Hepatic stellate cell (primary cell): ENCODE results near the gene KRTAP12-1.
"Not testable (repeated sequence)": the region's sequence is repeated elsewhere in the genome, so short reads cannot be mapped to it uniquely, and the experiment has no call there.

Experiments
- DNase-seq: peaks from one replicate; pipeline ENCODE4 v3.0.0; 2011; ENCODE audit warnings: low spot score

The KRTAP12-1 gene

DNA sequence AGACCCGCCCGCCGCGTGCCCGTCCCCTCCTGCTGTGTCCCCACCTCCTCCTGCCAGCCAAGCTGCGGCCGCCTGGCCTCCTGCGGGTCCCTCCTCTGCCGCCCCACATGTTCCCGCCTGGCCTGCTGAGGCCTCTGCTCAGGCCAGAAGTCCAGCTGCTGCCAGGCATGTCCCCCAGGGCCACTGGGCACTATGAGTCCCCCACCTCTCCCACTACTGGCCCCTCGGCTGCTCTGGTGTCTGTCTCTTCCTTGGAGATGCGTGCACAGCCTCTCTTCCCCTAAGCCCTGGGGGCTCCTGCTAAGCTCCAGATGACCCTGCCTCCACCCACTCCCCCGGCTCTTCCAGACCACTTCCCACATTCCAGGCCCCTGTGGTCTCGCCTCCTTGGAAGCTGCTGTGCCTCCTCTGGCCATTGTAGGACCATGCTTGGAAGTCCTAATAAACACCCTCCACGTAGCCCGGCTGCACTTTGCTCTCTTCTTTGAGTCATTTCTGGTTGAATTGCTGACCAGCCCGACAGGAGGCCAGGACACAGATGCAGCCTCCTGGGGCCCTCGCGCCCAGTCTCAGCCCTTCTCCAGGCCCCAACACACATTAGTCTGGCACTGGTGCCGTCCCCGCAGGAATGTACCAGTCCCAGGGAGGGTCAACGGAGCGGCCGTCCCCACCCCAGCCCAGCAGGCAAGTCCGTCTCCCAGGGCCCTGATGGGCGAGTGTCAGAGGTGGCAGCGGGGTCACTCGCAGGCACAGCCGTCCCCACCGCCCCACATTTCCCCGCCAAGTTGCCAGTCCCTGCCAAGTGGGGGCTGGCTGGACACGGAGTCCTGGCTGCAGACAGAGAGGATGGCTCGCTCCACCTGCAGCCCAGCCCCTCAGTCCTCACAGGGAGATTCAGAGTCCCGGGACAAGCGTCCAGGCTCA is 16.1 kb upstream of the KRTAP12-1 start:
- no peak for DNase-seq

DNA sequence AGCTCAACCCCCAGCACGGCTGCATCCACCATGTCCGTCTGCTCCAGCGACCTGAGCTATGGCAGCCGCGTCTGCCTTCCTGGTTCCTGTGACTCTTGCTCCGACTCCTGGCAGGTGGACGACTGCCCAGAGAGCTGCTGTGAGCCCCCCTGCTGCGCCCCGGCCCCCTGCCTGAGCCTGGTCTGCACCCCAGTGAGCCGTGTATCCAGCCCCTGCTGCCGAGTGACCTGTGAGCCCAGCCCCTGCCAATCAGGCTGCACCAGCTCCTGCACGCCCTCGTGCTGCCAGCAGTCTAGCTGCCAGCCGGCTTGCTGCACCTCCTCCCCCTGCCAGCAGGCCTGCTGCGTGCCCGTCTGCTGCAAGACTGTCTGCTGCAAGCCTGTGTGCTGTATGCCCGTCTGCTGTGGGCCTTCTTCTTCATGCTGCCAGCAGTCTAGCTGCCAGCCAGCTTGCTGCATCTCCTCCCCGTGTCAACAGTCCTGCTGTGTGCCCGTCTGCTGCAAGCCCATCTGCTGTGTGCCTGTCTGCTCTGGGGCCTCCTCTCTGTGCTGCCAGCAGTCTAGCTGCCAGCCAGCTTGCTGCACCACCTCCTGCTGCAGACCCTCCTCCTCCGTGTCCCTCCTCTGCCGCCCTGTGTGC is 15.3 kb upstream of the KRTAP12-1 start, which contains the start of gene KRTAP10-12:
KRTAP10-12 (plus strand) TSS at position 1 of the 639 bp plus-strand sequence; CDS start at position 31, 30 bp downstream.
- not testable (repeated sequence) for DNase-seq

DNA sequence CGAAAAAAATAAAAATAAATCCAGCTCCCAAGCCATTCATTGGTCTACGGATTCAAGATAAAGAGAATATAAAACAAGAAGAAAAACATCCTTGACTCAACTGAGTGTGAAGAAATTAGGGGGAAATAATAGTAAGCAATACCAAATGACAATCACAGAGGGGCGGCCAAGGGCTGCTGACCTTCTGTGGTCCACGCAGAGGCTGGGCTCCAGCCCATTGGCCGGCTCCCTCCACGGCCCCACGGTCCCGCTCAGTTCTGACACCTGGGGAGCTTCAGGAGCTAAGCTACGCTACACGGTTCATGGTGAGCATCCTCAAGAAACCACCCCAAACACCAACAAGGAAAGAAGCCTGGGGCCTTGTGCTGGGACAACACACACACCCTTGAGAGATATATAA is 14.6 kb upstream of the KRTAP12-1 start:
- no peak for DNase-seq

DNA sequence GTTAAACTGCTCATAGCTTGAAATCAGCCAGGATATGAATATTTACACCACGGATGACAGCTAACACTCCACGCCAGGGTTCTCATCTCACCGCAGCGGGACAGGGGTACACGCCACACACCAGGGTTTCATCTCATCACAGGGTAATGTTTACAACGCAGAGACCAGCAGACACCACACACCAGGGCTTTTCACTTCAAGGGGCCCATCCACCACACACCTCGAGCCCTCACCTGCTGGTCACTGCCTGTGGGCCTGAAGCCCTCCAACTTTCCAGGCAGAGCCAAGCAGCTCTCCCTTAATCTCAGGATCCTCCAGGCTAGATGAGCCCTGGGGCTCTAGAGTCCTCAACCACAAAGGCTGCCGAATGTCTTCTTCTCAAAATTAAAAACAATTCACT is 13.7 kb upstream of the KRTAP12-1 start:
- no peak for DNase-seq

DNA sequence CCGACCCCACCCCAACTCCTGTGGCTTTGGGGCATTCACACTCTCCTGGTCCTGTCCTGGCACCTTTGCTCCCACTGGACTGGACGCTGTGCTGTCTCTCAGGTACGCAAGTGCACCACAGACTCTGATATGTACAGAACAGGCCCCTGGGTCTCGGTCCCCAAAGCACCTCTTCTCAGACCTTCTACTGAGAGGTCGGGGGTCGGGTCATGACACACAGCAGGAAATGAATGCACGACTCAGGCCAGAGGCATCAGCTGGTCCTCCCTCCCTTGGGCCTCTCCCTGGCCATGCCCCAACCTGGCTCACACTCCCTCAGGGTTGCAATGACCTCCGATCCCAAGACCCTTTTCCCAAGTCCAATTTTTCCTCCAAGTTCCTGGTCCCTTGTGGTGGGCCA is 13.2 kb upstream of the KRTAP12-1 start:
- DNase-seq: no peak

DNA sequence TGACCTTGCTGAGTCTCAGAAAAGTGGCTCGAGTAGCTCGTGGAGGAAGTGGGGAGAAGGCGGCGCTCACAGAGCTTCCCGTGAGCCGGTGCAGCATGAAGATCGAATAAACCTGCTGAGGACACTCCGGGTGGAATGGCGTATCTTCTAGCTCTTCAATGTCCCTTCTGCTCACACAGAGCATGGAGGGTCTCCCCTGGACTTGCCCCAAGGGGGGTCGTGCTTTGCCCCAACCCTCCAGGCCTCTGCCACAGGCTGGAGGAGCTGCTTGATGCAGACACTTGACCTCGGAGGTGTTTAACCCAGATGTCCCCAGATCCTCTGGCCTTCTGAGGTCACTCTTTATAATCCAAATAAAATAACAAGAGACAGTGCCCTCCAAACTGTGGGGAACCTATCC is 12.8 kb upstream of the KRTAP12-1 start:
- no peak for DNase-seq

DNA sequence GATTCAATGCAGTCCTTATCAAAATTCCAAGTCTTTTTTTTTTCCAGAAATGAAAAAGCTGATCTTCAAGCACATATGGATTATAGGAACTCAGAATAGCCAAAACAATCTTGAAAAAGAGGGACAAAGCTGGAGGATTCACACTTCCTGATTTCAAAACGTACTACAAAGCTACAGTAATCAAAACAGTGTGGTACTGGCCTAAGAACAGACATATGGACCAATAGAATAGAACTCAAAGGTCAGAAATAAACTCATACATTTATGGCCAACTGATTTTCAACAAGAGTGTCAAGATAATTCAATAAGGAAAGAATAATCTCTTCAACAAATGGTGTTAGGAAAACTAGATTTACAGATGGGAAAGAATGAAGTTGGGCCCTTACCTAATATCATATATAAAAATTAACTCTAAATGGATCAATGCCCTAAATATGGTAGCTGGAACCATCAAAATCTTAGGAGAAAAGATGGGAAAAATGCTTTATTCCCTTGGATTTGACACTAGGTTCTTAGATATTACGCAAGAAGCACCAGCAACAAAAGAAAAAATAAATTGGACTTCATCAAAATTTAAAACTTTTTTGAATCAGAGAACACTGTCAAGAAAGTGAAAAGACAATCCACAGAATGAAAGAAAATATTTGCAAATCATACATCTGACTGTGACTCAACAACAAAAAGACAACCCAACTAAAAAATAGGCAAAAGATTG is 11.0 kb upstream of the KRTAP12-1 start:
- no peak for DNase-seq

DNA sequence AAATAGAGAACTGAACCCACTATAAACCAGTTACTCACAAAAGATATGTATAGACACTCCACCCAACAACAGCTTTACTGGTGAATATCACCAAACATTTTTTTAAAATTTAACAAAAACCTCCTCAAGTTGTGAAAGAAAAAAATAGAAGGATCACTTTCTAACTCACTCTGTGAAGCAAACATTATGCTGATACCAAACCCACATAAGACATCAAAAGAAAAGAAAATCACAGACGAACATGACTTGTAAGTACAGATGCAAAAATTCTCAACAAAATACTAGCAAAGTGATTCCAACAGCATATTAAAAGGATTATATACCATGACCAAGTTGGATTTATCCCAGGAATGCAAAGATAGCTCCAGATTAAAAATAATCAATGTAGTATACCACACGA is 9.7 kb upstream of the KRTAP12-1 start:
- no peak for DNase-seq

DNA sequence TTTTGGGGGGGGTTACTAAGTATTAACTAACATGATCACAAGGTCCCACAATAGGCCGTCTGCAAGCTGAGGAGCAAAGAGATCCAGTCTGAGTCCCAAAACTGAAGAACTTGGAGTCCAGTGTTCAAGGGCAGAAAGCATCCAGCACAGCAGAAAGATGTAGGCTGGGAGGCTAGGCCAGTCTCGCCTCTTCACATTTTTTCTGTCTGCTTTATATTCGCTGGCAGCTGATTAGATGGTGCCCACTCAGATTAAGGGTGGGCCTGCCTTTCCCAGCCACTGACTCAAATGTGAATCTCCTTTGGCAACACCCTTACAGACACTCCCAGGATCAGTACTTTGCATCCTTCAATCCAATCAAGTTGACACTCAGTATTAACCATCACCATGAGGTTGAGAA is 7.8 kb upstream of the KRTAP12-1 start:
- DNase-seq: not testable (repeated sequence)

DNA sequence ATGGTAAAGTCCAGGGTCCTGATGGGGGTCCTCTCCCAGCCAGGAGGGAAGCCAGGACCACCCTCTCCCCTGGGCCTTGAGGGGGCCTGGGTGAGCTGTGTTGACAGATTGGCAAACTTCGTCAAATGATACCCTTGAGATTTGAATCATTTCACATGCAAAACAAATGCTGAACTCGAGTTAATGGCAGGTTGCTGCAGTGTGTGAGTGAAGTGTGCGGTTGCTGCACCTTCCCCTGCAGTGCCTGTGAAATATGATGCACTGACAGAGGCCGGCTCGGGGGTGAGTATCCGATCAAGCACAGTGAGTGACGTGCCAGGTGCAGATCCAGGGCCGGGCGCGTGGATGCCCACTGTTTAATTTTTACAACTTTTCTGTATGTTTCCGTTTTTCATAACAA is 5.7 kb upstream of the KRTAP12-1 start:
- no peak for DNase-seq

DNA sequence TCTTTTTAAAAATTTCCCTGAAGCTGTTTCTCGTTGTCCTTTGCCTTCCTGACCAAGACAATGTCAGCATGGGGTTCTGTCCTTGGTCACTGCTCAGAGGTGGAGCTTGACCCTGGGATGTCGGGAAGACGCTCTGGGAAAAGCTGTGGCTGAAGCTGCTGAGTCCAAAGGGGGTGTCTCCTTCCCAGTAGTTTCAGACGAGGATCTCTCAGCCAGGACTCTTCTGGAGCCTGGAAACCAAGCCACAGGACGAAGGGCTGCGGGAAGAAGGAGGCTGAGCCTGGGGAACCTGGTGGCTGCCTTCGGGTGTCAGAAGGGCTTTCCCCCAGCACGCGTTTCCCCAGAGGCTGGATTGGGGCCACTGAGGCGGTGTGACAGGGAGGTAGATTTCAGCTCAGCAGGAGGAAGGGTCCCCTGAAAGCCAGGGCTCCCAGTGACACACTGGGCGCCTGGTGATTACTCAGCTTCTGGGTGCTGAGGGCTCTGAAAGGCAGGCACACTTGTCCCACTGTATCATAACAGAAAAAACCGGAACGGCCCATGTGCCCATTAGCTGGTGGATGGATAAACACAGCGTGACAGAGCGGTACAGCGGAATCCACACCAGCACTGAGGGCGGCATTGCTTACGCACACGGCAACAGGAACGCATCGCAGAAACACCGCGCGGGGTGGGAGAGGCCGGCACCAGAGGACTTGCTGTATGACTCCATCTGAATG is 5.0 kb upstream of the KRTAP12-1 start:
- DNase-seq: no peak

DNA sequence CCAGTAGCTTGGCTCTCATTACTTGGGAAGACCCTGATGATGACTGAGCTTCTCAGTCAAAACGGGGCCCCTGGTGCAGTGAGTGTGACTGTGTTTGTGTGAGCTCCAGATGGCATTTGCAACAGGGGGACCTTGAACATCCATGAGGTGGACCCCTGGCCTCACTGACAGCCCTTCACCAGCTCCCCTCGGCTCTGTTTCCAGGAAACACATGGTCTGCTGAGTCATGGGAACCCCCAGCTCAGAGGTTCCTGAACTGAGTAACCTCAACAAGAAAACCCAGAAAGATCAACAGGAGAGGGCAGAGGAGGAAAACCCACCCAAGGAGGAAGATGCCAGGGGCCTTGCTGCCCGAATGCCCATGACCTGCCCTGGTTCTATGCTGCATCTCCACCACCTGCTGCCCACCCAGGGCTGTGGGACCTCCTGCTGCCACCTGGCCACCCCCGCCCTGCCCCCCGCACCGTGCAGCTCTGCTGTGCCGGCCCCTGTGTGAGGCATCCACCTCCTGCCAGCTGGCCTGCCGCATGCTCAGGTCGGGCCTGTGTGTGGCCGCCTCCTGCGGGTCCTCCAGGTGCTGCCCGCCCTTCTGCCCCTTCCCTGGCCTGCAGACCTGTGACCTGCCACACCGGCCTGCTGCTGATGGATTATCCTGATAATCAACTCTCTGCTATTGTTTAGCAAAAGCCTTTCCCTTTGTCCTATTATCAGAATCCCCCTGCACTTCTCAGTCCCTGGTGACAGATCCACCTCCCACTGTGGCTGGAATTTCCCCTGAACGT is 4.2 kb upstream of the KRTAP12-1 start:
- DNase-seq: no peak

DNA sequence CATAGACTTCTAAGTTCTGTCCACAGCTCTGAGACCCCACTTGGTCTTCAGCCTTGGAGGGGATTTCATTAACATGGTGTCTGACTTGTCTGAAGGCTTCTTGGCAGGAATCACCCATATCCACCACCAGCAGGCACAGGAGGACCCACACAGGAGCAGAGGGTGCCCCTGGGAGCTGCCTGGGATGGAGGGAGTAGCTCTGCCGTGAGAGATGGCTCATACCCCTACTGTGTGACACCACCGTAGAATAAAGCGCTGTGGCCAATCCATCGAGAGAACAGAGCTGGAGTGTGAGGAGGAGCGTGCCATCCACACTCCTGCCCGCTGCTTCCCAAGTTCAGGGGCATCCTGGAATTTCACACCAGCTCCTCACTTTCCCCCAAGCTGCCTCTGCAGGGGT is 3.1 kb upstream of the KRTAP12-1 start:
- not testable (repeated sequence) for DNase-seq

DNA sequence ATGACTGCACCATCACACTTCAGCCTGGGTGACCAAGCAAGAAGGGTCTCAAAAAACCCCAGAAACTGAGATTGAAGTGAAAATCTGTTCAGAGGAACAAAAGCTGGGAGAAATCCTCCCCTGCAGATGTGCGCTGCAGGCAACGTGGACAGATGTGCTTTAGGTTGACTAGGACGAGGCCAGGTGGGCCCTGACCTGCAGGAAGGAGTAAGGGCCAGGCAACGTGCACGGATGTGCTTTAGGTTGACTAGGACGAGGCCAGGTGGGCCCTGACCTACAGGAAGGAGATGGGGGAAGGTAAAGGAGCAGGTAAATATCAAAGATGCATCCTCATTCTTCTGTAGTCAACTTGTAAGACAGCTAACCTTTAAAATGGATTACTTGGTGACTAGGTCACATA is 2.5 kb upstream of the KRTAP12-1 start:
- no peak for DNase-seq

DNA sequence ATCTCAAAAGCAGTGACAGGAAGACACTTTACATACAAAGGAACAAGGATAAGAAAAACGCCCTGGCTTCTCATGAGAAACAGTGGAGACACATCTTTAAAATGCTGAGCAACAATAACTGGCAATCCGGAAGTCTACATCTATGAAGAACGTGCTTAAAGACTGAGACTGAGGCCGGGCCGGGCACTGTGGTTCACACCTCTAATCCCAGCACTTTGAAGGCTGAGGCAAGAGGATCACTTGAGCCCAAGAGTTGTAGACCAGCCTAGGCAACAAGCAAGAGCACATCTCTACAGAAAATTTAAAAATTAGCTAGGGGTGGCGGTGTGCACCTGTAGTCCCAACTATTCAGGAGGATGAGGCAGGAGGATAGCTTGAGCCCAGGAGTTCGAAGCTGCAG is 2.1 kb upstream of the KRTAP12-1 start:
- no peak for DNase-seq

DNA sequence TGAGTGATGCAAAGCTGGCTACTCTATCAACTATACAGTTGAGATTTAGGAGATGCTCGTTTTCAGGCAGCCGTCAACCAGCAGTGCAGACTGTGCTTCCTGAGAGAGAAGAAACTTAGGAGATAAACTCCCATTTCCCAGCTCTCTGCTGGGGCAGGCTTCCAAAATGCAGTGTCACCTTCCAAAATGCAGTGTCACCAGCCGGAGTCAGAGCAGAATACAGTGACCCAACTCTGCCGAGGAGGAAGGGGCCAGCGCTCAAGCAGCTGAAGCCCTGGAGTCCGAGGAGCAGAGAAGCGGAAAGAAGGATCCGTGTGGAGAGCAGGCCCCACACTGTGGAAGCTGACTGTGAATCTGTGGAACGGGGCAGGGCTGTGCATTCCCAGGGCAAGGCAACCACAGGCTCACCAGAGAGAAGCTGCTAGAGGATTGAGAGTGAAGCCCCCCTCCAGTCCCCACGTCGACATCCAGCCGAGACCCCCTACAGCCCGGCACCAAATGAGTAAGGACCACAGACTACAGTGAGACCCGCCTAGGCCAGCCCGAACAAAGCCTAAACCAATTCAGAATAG is 703 bp upstream of the KRTAP12-1 start:
- no peak for DNase-seq

DNA sequence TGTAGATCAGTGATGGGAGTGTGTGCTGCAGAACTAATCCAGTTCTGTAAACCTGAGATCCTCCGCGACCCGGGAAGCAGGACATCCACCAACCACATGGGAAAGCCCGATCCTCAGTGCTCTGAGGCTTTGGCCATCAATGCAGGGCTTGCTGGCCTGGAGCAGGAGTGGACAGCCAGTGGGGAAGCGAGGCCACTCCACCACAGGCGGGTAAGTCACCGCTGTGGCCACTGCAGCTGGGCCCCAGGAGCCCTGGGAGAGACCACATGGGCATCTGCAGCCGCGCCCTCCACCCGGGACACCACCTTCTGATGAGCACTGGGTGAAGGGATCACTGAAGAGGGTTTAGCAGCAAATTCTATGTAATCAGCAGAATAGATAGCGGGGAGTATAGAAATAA is 811 bp downstream of the KRTAP12-1 start:
- no peak for DNase-seq

DNA sequence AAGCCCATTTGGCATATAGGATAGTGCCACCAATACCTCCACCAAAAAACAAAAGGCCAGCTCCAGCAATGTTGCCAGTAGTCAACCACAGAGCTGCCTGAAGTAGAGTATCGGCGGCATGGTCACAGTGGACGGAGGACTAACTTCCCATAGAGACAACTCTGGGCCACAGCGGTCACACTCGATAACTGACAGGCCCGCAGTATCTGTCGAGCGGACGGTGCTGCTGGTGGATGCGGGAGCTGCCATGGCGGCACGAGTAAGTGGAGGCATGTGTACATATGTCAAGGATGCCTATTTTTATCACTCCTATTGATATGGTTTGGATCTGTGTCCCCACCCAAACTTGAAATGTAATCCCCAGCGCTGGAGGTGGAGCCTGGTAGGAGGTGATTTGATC is 4.1 kb downstream of the KRTAP12-1 start:
- no peak for DNase-seq

DNA sequence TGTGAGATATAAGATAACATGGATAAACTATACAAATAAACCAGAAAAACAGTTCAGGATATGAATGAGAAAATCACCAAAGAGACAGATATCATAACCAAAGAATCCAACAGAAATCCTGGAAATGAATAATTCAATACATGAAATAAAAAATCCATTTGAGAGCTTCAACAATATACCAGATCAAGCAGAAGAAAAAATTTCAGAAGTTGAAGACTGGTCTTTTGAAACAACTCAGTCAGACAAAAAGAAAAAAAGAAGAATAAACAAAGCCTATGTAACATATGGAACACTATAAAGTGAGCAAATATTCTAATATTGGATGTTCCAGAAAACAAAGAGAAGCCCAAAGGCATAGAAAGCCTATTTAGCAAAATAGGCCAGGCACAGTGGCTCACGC is 10.1 kb downstream of the KRTAP12-1 start:
- DNase-seq: no peak

DNA sequence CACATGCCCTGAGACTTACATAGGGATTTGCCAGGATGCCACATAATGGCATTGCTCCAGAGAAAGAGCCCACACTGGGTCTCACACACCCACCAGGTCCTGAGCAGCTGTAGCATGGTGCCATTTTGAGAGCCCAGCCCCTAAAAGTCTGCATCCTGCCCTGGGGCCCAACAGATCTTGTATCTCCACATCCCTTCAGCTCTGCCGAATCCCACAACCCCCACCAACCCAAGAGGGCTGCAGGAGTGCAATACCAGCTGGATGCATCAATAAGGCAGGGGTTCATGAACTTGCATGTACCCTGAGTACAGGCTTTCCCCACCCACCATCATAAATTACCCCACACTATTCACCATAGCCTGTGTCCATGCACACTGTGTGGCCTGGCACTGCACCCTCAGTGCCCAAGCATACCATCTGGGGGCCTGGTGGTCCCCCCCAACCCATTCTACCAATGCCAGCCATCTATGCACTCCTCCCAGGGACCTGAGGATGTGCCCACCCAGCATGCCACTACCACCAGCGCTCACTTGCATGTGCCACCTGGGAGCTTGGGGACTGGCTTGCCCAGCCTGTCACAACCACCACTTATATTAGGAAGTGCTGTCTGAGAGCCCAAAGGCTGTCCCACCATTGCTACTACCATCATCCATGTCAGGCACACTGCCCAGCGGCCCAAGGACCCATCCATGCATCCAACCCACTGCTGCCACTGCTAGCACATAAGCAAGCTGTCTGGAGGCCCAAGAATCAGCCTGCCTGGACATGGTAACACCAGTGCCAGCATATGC is 11.1 kb downstream of the KRTAP12-1 start:
- no peak for DNase-seq
